ENCODE measurements around the gene PER1.

- TF ChIP-seq ARNT (IDR thresholded peaks at IDR 0.05) (no peak), SUZ12 (IDR thresholded peaks at IDR 0.05) (no peak), FOXA1 (IDR thresholded peaks at IDR 0.05) (no peak), CTBP1 (IDR thresholded peaks at IDR 0.05; ENCODE audit: borderline replicate concordance) (no peak), BHLHE40 (IDR thresholded peaks at IDR 0.05; ENCODE audit: borderline replicate concordance) (no peak), FOXM1 (IDR thresholded peaks at IDR 0.05; ENCODE audit: borderline replicate concordance) (no peak), SP1 (IDR thresholded peaks at IDR 0.05) (no peak), TARDBP (IDR thresholded peaks at IDR 0.05) (no peak), L3MBTL2 (conservative IDR thresholded peaks at IDR 0.05) (no peak), ZNF384 (IDR thresholded peaks at IDR 0.05) (no peak), HDGF (IDR thresholded peaks at IDR 0.05; ENCODE audit: borderline replicate concordance) (no peak), FOXK2 (IDR thresholded peaks at IDR 0.05) (no peak), PKNOX1 (IDR thresholded peaks at IDR 0.05) (no peak), NFRKB (IDR thresholded peaks at IDR 0.05) (no peak)
Observed at GRCh38 chr17:8164815-8165131, 12.6 kb upstream of the PER1 start.
